Activated T-cell treated with anti-CD3 and anti-CD28 coated beads, Interleukin-2, amount 50 U/mL, for 24 hours (primary cell): ENCODE measurements around the gene SPIN3.

ENCODE experiments used
- DNase-seq: peaks from one replicate; pipeline ENCODE4 v3.0.0-alpha.2; 2020
- H3K27ac Mint-ChIP-seq: 2 replicates; pipeline ENCODE4 v1.8.0; 2020; ENCODE audit warnings: mild to moderate bottlenecking, mixed read lengths
- H3K27me3 Mint-ChIP-seq: 2 replicates; pipeline ENCODE4 v1.8.0; 2020; ENCODE audit warnings: mixed read lengths
- H3K36me3 Mint-ChIP-seq: 2 replicates; pipeline ENCODE4 v1.8.0; 2020; ENCODE audit warnings: low read depth, mixed read lengths
- H3K4me1 Mint-ChIP-seq: 2 replicates; pipeline ENCODE4 v1.8.0; 2020; ENCODE audit warnings: low read depth, mixed read lengths
- H3K4me3 Mint-ChIP-seq: 2 replicates; pipeline ENCODE4 v1.8.0; 2020; ENCODE audit warnings: mild to moderate bottlenecking, moderate library complexity, mixed read lengths
- H3K9me3 Mint-ChIP-seq: 2 replicates; pipeline ENCODE4 v1.8.0; 2020; ENCODE audit warnings: mixed read lengths

The SPIN3 gene

DNA sequence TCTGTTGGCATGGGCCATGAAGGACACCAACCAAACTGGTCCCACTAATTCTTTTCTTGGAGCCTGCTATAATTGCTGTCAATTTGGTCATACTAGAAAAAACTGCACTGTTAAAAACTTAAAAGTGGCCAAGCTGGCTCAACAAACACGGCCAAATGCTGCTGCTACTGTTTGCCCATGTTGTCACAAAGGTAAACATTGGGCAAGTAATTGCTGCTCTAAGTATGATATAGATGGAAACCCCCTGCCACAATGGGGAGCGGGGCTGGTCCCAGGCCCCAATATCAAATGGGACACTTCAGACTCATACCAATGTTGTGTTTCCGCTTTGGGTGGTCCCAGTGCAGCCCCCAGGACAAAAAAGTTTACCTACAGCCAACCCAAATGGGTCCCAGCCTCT, 52.1 kb downstream of the SPIN3 start:
- peaks cover 86% of the 10 kb centered on the region for H3K27me3 Mint-ChIP-seq
- H3K9me3 Mint-ChIP-seq: peaks cover 9% of the 10 kb centered on the region
- H3K4me3 Mint-ChIP-seq: no peak overlapping the region
- no peaks in the 10 kb centered on the region for H3K4me1 Mint-ChIP-seq
- no peaks in the 10 kb centered on the region for H3K36me3 Mint-ChIP-seq
- DNase-seq: no peak
- no peak overlapping the region for H3K27ac Mint-ChIP-seq
